H9 (cell line): ENCODE results near the gene CD320. TPM values are rescaled to one million over a fixed set of nuclear protein-coding genes. Genes with fewer than 3 reads are reported as not detected.

Experiments
- DNase-seq: peaks from one replicate; pipeline ENCODE4 v3.0.0-alpha.2; 2017
- H2AFZ ChIP-seq: one replicate; pipeline ENCODE4 v1.6.1; 2013; ENCODE audit warnings: mild to moderate bottlenecking, low read length, control low read depth, moderate library complexity
- H2AK5ac ChIP-seq: 2 replicates; pipeline ENCODE4 v1.6.1; 2013; ENCODE audit warnings: low read length, control low read depth, mixed read lengths; ENCODE audit not compliant: insufficient read length
- H2BK120ac ChIP-seq: one replicate; pipeline ENCODE4 v1.6.1; 2013; ENCODE audit warnings: low read depth, mild to moderate bottlenecking, low read length, control low read depth, inconsistent platforms; ENCODE audit not compliant: poor library complexity, severe bottlenecking
- H2BK12ac ChIP-seq: 2 replicates; pipeline ENCODE4 v1.6.1; 2013; ENCODE audit warnings: low read length, control low read depth, mixed read lengths, low read depth; ENCODE audit not compliant: insufficient read length
- H2BK15ac ChIP-seq: 2 replicates; pipeline ENCODE4 v1.6.1; 2013; ENCODE audit warnings: low read depth, low read length, control low read depth
- H2BK20ac ChIP-seq: one replicate; pipeline ENCODE4 v1.6.1; 2013; ENCODE audit warnings: low read depth, mild to moderate bottlenecking, low read length, control low read depth, inconsistent platforms; ENCODE audit not compliant: poor library complexity, severe bottlenecking
- H2BK5ac ChIP-seq: 2 replicates; pipeline ENCODE4 v1.6.1; 2013; ENCODE audit warnings: low read length, control low read depth, mixed read lengths; ENCODE audit not compliant: insufficient read length
- H3K14ac ChIP-seq: 2 replicates; pipeline ENCODE4 v1.6.1; 2013; ENCODE audit warnings: low read length, control low read depth; ENCODE audit not compliant: insufficient read depth
- H3K18ac ChIP-seq: 2 replicates; pipeline ENCODE4 v1.6.1; 2013; ENCODE audit warnings: low read depth, mild to moderate bottlenecking, mixed read lengths, low read length, control low read depth; ENCODE audit not compliant: insufficient read length
- H3K23ac ChIP-seq: 2 replicates; pipeline ENCODE4 v1.6.1; 2013; ENCODE audit warnings: low read length, control low read depth, mixed read lengths, low read depth; ENCODE audit not compliant: insufficient read length
- H3K23me2 ChIP-seq: 2 replicates; pipeline ENCODE4 v1.6.1; 2013; ENCODE audit warnings: low read depth, mild to moderate bottlenecking, mixed read lengths, low read length, control low read depth; ENCODE audit not compliant: insufficient read length, poor library complexity, severe bottlenecking
- H3K27ac ChIP-seq: 2 replicates; pipeline ENCODE4 v1.5.1; 2013; ENCODE audit warnings: low read length, control low read depth, mixed read lengths, low read depth; ENCODE audit not compliant: insufficient read length
- H3K27me3 ChIP-seq: 2 replicates; pipeline ENCODE4 v1.6.1; 2013; ENCODE audit warnings: low read length, control low read depth, inconsistent platforms; ENCODE audit not compliant: insufficient read depth
- H3K4ac ChIP-seq: 2 replicates; pipeline ENCODE4 v1.6.1; 2013; ENCODE audit warnings: low read depth, mild to moderate bottlenecking, control low read depth, inconsistent platforms, low read length, moderate library complexity
- H3K4me1 ChIP-seq: 2 replicates; pipeline ENCODE4 v1.6.1; 2013; ENCODE audit warnings: low read length, control low read depth, inconsistent platforms; ENCODE audit not compliant: insufficient read depth
- H3K4me2 ChIP-seq: 2 replicates; pipeline ENCODE4 v1.6.1; 2013; ENCODE audit warnings: low read length, control low read depth, mixed read lengths; ENCODE audit not compliant: insufficient read length, insufficient read depth
- H3K56ac ChIP-seq: 2 replicates; pipeline ENCODE4 v1.6.1; 2013; ENCODE audit warnings: low read depth, mild to moderate bottlenecking, mixed read lengths, low read length, control low read depth; ENCODE audit not compliant: insufficient read length
- H3K79me1 ChIP-seq: 2 replicates; pipeline ENCODE4 v1.6.1; 2013; ENCODE audit warnings: low read depth, mild to moderate bottlenecking, moderate library complexity, low read length, control low read depth, inconsistent platforms; ENCODE audit not compliant: insufficient read depth, poor library complexity, severe bottlenecking
- H3K79me2 ChIP-seq: 2 replicates; pipeline ENCODE4 v1.6.1; 2013; ENCODE audit warnings: low read length, control low read depth, inconsistent platforms; ENCODE audit not compliant: insufficient read depth
- H3K9ac ChIP-seq: 2 replicates; pipeline ENCODE4 v1.6.1; 2013; ENCODE audit warnings: low read length, control low read depth, mixed read lengths; ENCODE audit not compliant: insufficient read length; ENCODE audit errors: extremely low read depth
- H3K9me3 ChIP-seq: one replicate; pipeline ENCODE4 v1.6.1; 2013; ENCODE audit warnings: low read depth, low read length, inconsistent platforms; ENCODE audit not compliant: control insufficient read depth
- H3T11ph ChIP-seq: one replicate; pipeline ENCODE4 v1.6.1; 2013; ENCODE audit warnings: mild to moderate bottlenecking, low read length, control low read depth, inconsistent platforms
- H4K20me1 ChIP-seq: one replicate; pipeline ENCODE4 v1.6.1; 2013; ENCODE audit not compliant: control insufficient read depth, insufficient read length, insufficient read depth
- H4K5ac ChIP-seq: 2 replicates; pipeline ENCODE4 v1.6.1; 2013; ENCODE audit warnings: low read depth, mild to moderate bottlenecking, mixed read lengths, low read length, control low read depth; ENCODE audit not compliant: insufficient read length
- H4K8ac ChIP-seq: replicated peaks from 2 replicates; pipeline ENCODE4 v1.6.1; 2013; ENCODE audit warnings: low read length, control low read depth, mixed read lengths, low read depth; ENCODE audit not compliant: insufficient read length
- H4K91ac ChIP-seq: 2 replicates; pipeline ENCODE4 v1.6.1; 2013; ENCODE audit warnings: low read depth, mild to moderate bottlenecking, moderate library complexity, mixed read lengths, low read length, control low read depth; ENCODE audit not compliant: insufficient read length
- H3K27ac Mint-ChIP-seq, 3 experiments: 2 replicates in 2 of 3; 3 replicates in 1 of 3; pipeline ENCODE4 v1.8.0; 2020 to 2021; ENCODE audit warnings: mixed read lengths in 3 of 3, mild to moderate bottlenecking in 1 of 3, moderate library complexity in 1 of 3
- H3K27me3 Mint-ChIP-seq: 2 replicates; pipeline ENCODE4 v1.8.0; 2021; ENCODE audit warnings: low read depth, mild to moderate bottlenecking, moderate library complexity, mixed read lengths
- H3K36me3 Mint-ChIP-seq, 3 experiments: 2 replicates in 2 of 3; 3 replicates in 1 of 3; pipeline ENCODE4 v1.8.0; 2020 to 2021; ENCODE audit warnings: low read depth in 3 of 3, mixed read lengths in 3 of 3; ENCODE audit not compliant: insufficient read depth in 1 of 3
- H3K4me1 Mint-ChIP-seq, 2 experiments: 2 replicates each; pipeline ENCODE4 v1.8.0; 2020; ENCODE audit warnings: mixed read lengths in 2 of 2
- H3K4me3 Mint-ChIP-seq, 2 experiments: 2 replicates in 1 of 2; 3 replicates in 1 of 2; pipeline ENCODE4 v1.8.0; 2020 to 2021; ENCODE audit warnings: mild to moderate bottlenecking in 2 of 2, mixed read lengths in 2 of 2, moderate library complexity in 1 of 2
- H3K9me3 Mint-ChIP-seq, 2 experiments: 2 replicates in 1 of 2; 3 replicates in 1 of 2; pipeline ENCODE4 v1.8.0; 2020; ENCODE audit warnings: mild to moderate bottlenecking in 2 of 2, mixed read lengths in 2 of 2, moderate library complexity in 1 of 2
- CTCF ChIP-seq: fragments of 200-600 bp; sonication (generic); conservative IDR thresholded peaks from 3 replicates; pipeline ENCODE4 v1.8.0; 2021; ENCODE audit warnings: antibody characterized with exemption, mild to moderate bottlenecking
- WGBS: extraction: QIAGEN DNeasy Blood & Tissue Kit; methylation state at CpG from one replicate; pipeline ENCODE4 v1.1.7; 2013; ENCODE audit warnings: missing lambda C conversion rate, low lambda C conversion rate, mixed read lengths; ENCODE audit not compliant: insufficient read length; ENCODE audit errors: extremely low coverage; 5-methylcytosine and 5-hydroxymethylcytosine counted together
- total RNA-seq: library from RNA; stranded (reverse); gene quantifications from 2 replicates; pipeline ENCODE4 v1.2.1, GENCODE V29; 2021

CD320 gene
- total RNA-seq, 1 experiment from 2014 or later: 72.1 TPM

DNA sequence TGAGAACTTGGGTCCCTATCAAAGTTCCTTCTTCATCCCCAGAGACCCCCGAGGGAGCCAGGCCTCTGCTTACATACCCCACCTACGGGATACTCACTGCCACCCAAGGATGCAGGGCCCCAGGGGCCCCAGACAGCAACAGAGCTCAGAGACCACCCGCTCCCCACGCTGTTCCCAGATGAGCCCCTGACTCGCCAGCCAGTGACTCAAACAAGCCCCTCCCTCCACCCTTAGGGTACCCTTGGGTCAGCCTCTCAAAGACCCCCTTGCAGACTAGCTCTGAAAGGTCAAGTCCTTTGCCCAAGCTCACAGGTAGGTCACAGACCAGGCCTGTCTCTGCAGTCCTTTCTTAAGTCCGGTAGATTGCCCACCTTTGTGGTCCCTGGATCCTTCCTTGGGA, 45.7 kb downstream of the CD320 start:
- Mint-ChIP-seq H3K9me3 (peaks cover 0 to 3% of the 10 kb centered on the region in 2 experiments; a peak in 1 of 5 replicates), H3K27me3 (no peaks in the 10 kb centered on the region), H3K27ac (no peak overlapping the region), H3K4me1 (peaks cover 14 to 23% of the 10 kb centered on the region in 2 experiments), H3K36me3 (peaks cover 10 to 37% (median 31%) of the 10 kb centered on the region in 3 experiments), H3K4me3 (no peak overlapping the region)
- no peak overlapping the region for H2BK120ac ChIP-seq
- no peaks in the 10 kb centered on the region for H3K4me1 ChIP-seq
- no peak overlapping the region for H3T11ph ChIP-seq
- no peak overlapping the region for H2BK20ac ChIP-seq
- H2AFZ ChIP-seq: no peak overlapping the region
- no peak overlapping the region for H4K8ac ChIP-seq
- no peak overlapping the region for H3K9ac ChIP-seq
- no peak overlapping the region for H4K5ac ChIP-seq
- H2BK5ac ChIP-seq: no peak overlapping the region
- no peaks in the 10 kb centered on the region for H3K9me3 ChIP-seq
- H3K14ac ChIP-seq: no peak overlapping the region
- H3K27ac ChIP-seq: no peak overlapping the region
- H2BK12ac ChIP-seq: no peak overlapping the region
- H3K4me2 ChIP-seq: no peak overlapping the region
- no peaks in the 10 kb centered on the region for H3K23me2 ChIP-seq
- H3K4ac ChIP-seq: no peak overlapping the region
- no peaks in the 10 kb centered on the region for H3K79me1 ChIP-seq
- H4K20me1 ChIP-seq: no peaks in the 10 kb centered on the region
- no peak overlapping the region for H3K56ac ChIP-seq
- H3K23ac ChIP-seq: no peak overlapping the region
- no peak overlapping the region for H2BK15ac ChIP-seq
- no CpG with 5 or more reads among the region's 6 CpGs for WGBS
- no peak overlapping the region for H4K91ac ChIP-seq
- H3K79me2 ChIP-seq: no peaks in the 10 kb centered on the region
- no peak overlapping the region for H2AK5ac ChIP-seq
- no peaks in the 10 kb centered on the region for H3K27me3 ChIP-seq
- H3K18ac ChIP-seq: no peak overlapping the region
- no peak for TF ChIP-seq CTCF
- DNase-seq: no peak
